Jurkat, Clone E6-1 (cell line): ENCODE results near the gene PRKCE.
A peak's percentile ranks its signal among the peaks of the same experiment; 100 is the strongest.

Experiments used
- DNase-seq: peaks from one replicate; pipeline ENCODE4 v3.0.0-alpha.2; 2011; ENCODE audit warnings: low read depth, low spot score
- H3K4me3 ChIP-seq: 2 replicates; pipeline ENCODE4 v1.5.1; 2011; ENCODE audit warnings: mild to moderate bottlenecking, low read length, control low read depth, moderate library complexity

Gene PRKCE

GRCh38 chr2:46001290-46001689 lies 349.8 kb downstream of the PRKCE start:
- DNase-seq: no peak
- no peak overlapping the region for H3K4me3 ChIP-seq

DNA sequence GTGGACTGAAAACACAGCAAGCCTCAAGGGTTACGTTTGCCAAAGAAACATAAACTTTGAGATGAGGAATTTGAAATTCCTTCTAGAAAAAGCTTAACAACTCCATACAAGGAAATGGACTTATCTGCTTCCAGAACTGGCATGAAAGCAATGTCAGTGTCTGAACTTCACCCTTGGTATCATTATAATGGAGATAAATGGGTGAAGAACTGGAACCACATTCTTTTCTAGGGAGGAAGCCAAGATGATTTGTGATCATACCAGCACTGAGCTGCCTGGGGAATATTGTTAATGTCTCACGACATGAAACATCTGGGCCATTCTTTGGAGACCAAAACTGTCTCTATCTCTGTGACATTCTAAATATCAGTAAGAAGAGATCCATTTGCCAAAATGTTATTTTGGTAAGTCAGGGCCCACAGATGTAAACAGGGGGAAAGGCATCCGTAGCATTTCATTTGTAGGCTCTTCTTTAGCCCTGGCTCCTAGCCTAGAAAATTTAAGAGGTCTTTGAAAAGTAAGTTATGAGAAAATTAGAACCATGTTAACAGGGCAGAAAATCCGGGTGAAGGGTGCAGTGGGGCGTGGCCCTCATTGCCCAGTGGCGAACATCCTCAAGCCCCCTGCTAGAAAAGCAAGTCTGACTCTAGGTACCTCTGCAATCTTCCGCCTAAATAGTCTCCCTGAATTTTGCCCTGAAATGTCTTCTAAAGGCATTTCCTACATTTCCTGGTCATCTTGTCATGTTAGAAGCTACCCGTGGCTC lies 350.4 kb downstream of the PRKCE start:
- no peak for DNase-seq

GRCh38 chr2:46002507-46002883 lies 351.0 kb downstream of the PRKCE start:
- no peak for DNase-seq
- no peak overlapping the region for H3K4me3 ChIP-seq

More for the DNA sequence above, 350.4 kb downstream of the PRKCE start:
- no peak overlapping the region for H3K4me3 ChIP-seq

GRCh38 chr2:46002947-46003346 lies 351.5 kb downstream of the PRKCE start:
- no peak for DNase-seq
- H3K4me3 ChIP-seq: no peak overlapping the region

- H3K4me3 ChIP-seq: no peak overlapping the region
- DNase-seq: no peak
Measured at GRCh38 chr2:46003903-46004473, 352.5 kb downstream of the PRKCE start.

- H3K4me3 ChIP-seq: no peak overlapping the region
- DNase-seq: no peak
Measured at GRCh38 chr2:46006473-46007025, 355.1 kb downstream of the PRKCE start.

DNA sequence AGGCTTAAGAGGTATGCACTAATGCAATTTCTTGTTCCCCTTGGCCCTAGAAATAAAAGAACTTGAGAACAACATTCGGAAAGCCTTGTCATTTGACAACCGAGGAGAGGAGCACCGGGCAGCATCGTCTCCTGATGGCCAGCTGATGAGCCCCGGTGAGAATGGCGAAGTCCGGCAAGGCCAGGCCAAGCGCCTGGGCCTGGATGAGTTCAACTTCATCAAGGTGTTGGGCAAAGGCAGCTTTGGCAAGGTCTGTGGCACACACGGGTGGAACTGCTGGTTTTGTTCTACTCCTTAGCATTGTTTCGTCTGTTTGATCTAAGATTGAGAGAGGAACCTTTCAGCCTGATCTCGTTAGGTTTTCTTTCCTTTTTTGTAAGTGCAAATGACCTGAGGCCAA lies 355.9 kb downstream of the PRKCE start:
- no peak overlapping the region for H3K4me3 ChIP-seq
- no peak for DNase-seq

GRCh38 chr2:46008091-46008870 lies 356.8 kb downstream of the PRKCE start:
- DNase-seq: no peak
- no peak overlapping the region for H3K4me3 ChIP-seq

GRCh38 chr2:46009315-46009714 lies 357.8 kb downstream of the PRKCE start:
- no peak overlapping the region for H3K4me3 ChIP-seq
- no peak for DNase-seq

DNA sequence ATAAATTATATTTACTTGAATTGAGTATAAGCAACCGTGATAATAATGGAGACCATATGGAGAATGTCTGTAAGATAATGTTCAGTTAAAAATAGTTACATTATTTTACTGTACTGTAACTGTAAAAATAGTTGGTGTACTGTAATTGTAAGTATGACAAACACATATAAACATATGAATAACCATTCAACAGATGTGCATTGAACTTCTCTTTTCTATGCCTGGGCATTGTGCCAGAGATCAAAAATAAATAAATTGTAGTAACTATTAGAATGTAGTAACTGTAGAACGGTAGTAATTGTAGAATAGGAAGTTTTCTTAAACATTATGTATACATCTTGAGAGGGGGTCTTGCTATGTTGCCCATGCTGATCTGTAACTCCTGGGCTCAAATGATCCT lies 358.3 kb downstream of the PRKCE start:
- no peak for DNase-seq
- H3K4me3 ChIP-seq: no peak overlapping the region

- no peak overlapping the region for H3K4me3 ChIP-seq
- DNase-seq: no peak
Measured at GRCh38 chr2:46010223-46010924, 358.9 kb downstream of the PRKCE start.

GRCh38 chr2:46010925-46011490 lies 359.5 kb downstream of the PRKCE start:
- H3K4me3 ChIP-seq: no peak overlapping the region
- DNase-seq: peak; percentile 12

DNA sequence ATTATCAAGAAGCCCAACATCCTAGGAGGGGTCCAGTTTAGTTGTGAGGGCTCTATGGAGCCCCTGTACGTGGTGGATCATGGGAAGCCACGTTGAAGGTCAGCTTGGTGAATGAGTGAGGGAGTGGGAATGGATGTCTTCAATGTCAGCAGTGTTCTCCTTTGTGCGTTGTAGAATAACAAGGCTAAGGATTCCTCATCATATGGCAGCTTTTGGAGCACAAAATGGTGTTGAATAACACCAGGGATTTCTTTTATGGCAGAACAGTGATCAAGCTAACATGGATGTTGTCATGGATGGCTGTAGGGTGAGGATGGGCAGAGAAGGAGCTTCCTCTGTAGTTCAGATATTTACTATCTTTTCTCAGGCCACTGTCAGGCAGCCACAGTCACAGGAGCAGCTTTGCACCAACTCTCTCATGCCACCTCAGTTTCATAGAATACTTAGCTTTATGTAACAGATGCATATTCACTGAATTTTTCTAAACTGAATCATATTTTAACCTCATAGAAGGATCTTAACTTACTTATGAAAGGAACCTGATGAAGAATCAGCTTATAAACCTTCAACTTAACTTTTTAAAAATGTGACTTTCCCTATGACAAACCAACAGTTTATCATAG lies 361.3 kb downstream of the PRKCE start:
- no peak for DNase-seq
- H3K4me3 ChIP-seq: no peak overlapping the region

GRCh38 chr2:46013726-46014125 lies 362.3 kb downstream of the PRKCE start:
- no peak for DNase-seq
- H3K4me3 ChIP-seq: no peak overlapping the region

DNA sequence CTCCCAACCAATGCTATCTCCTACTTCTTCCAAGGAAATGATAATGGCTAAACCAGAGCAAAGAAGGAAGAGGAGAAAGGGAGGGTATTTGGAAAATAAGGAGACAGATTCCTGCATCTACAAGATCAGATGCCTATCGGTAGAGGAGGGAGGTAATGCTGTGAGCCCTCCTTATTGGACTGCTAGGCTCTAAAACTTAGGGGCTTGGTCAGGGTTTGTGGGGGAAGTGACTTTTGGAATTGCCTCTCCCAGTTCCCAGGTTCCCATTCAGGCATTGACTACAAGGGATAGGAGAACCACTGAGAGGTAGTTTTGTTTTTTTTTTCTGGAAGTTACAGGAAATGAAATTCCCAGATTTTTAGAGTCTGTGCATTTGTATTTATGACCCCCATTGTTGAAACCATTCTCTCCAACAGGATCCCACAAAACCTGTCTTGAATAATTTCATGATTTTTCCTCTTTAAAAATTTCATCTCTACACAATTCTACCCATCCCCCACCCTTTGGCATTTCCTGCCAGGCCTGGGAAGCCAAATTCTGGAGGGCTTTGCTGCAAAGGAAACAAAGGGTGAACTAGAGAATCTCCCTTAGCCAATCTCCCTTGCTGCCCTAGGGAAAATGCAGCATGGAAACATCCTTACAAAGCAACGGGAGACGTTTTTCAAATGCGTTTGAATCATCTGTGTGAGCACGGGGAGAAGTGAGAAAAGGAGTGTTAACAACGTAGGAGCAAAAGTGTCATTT lies 363.6 kb downstream of the PRKCE start:
- no peak for DNase-seq
- no peak overlapping the region for H3K4me3 ChIP-seq

- no peak overlapping the region for H3K4me3 ChIP-seq
- no peak for DNase-seq
Measured at GRCh38 chr2:46015671-46016070, 364.2 kb downstream of the PRKCE start.

- DNase-seq: no peak
- no peak overlapping the region for H3K4me3 ChIP-seq
Measured at GRCh38 chr2:46016091-46016490, 364.6 kb downstream of the PRKCE start.
